Astrocyte of the hippocampus (primary cell): Measurements from ENCODE around the gene BMPR1A.

ENCODE experiments used
- DNase-seq: peaks from one replicate; pipeline ENCODE4 v3.0.0; 2011; ENCODE audit warnings: low read depth, low spot score

BMPR1A gene

DNA sequence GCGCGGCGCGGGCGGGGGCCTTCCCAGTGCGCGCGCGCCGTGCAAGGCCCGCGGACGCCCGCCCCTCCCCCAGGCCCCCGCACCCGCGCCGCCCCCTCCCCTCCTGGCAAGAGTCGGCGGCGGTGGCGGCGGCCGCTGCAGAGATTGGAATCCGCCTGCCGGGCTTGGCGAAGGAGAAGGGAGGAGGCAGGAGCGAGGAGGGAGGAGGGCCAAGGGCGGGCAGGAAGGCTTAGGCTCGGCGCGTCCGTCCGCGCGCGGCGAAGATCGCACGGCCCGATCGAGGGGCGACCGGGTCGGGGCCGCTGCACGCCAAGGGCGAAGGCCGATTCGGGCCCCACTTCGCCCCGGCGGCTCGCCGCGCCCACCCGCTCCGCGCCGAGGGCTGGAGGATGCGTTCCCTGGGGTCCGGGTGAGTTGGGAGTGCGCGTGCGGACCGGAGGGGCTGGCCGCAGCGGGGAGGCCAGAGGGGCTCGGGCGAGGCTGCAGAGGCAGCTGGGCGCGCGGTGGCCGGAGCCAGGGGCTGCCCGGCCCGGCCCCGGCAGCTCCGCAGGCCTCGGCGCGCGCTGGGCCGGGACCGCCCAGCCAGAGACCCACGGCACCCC is at the start of gene BMPR1A:
TSS of gene BMPR1A (plus strand) at position 109 of the 602 bp plus-strand sequence. CDS start 119,400 bp downstream, outside the sequence.
- DNase-seq, result peak; percentile 69

DNA sequence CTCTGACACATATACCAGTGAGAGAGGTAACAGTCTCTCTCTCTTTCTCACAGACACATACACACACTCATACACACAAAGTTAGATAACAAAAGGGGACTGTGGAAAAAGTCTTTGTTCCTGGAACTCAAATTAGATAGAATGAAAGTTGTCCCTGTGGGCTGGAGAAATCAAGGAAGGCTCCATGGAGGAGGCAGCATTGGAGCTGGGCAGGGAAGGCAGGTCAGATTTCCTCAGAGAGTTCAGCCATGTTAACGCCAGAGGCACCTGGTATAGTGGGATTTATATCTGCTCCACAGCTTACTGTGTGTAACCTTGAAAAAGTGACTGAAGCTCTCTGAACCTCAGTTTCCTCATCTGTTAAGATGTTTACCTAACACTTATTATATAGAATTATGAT is 49.4 kb upstream of the BMPR1A start:
- no peak for DNase-seq

DNA sequence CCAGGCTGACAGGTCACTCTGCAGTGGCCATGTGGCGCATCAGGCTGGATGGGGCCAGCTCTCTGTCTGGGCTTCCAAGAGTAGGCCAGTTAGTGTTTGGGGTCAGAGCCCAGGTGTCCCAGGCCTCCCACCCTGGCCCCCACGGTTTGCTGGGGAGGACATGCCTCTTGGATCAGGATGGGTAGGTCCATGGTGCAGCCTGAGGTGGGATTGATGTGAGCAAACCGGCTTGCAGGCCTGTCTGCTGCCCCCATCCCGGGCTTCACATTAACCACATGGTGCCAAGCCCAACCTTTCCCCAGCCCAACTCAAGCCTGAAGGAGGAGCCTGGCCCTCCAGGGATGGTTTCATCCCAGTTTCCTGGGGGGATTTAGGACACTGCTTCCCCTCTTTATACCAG is 48.9 kb upstream of the BMPR1A start:
- no peak for DNase-seq

DNA sequence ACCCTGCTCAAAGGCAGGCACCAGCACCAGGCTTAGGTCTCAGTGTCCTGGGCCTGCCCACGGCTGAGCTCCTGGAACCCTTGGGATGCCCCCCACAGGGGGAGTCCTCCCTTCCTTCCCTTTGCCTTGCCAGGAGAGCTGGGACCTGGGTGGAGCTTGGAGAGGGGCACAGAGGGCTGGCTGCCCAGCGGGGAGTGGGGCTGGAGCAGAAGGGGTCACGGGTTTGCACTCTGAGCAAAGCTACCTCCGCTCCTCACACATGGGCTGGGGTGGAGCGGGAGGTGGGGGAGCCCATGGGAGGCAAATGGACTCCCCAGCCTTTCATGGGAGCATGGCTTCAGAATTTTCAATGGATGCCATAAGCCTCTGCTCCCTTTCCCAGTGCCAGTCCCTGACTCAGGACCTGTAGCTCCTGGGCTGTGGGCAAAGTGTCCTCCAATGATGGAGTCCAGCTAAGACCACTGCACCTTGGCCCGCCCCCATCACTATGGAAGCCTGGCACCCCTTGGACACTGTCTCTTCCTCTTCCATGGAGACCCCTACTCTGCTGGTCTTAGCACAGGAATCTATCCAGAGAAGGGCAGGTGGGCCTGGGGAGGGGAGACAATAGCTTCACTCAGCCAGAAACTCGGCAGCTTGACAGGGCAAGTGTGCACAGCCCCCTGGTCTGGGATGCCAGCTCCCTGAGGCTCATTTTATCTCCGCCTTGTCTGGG is 48.2 kb upstream of the BMPR1A start:
- DNase-seq, result no peak

DNA sequence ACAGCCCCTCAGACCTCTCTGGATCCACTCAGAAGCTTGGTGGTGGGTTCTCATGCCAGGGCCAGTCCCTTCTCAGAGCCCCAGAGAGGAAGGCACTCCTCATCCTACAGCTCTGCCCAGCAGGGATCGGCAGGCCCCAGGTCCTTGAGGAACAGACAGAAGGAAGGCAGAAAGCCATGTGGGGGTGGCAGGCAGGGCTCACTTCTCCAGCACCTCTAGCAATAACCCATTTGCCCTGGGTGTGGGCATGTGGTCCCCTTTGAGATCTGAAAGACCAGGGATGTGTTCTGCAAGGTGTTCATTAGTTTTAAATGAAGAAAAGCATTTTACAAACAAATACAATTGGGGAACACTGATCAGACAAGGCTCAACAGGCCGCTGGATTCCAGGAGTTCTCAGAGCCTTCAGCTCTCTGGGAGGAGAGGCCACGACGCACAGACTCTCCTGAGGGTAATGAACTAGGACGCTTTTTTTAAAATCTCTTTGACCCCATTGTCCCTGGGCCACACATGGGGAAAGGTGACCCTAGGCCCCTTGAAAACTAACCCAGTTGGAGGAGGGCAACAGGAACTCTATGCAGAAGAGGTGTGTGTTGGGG is 47.5 kb upstream of the BMPR1A start:
- DNase-seq, result no peak

DNA sequence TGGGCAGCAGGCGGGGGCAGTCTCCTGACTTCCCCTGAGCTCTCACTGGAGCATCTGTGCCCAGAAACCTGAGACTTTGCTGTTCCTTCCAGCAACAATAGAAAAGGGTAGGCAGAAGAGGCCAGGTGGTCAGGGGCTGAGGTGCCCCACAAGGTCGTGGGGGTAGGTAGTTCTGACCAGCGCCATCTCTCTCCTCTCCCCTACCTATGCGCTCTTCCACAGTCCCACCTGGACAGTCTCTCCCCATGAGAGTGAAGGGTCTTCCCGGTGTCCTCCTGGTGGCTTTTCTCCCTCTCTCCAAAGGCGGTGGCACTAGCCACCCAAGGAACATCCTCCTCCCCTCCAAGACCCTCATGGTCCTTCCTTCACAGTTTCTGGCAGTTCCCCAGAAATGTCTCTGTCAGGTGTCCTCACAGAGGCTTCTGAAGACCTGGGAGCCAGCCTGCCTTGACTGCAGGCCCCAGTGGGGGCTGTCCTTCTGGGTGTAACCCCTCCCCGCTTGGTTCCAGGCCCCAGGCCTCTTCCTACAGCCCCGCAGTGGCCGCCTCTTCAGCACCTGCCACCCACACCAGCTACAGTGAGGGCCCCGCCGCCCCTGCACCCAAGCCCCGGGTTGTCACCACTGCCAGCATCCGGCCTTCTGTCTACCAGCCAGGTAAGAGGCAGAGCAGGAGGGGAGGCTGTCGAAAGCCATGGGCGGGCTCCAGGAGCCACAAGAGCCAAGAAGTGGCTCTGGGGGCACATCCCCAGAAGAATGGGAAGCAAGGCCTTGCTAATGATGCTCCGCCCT is 46.8 kb upstream of the BMPR1A start:
- no peak for DNase-seq

DNA sequence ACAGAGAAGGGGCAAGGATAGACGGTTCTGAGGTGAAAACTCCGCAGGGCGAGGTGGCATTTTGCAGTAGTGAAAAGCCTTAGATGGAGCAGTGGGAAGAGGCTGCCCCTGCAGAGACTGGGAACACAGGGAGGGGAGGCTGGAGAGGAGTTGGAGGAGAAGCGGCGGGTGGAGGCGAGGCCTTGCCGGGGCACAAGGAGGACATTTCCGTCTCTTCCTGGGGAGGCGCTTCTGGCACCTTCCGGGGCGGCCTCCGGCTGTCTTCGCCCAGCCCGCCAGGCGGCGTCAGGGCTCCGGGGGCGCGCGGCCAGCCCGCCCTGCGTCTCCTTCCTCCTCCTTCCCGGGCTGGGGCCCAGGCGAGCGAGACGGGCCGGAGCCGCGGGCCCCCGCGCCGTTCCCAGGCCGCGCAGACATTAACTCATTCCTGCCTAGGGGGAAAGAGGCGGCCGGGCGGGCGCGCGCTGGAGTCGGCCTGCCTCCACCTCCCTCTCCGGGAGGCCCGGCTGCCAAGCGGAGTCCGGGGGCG is 45.4 kb upstream of the BMPR1A start:
- DNase-seq, result peak; percentile 98

DNA sequence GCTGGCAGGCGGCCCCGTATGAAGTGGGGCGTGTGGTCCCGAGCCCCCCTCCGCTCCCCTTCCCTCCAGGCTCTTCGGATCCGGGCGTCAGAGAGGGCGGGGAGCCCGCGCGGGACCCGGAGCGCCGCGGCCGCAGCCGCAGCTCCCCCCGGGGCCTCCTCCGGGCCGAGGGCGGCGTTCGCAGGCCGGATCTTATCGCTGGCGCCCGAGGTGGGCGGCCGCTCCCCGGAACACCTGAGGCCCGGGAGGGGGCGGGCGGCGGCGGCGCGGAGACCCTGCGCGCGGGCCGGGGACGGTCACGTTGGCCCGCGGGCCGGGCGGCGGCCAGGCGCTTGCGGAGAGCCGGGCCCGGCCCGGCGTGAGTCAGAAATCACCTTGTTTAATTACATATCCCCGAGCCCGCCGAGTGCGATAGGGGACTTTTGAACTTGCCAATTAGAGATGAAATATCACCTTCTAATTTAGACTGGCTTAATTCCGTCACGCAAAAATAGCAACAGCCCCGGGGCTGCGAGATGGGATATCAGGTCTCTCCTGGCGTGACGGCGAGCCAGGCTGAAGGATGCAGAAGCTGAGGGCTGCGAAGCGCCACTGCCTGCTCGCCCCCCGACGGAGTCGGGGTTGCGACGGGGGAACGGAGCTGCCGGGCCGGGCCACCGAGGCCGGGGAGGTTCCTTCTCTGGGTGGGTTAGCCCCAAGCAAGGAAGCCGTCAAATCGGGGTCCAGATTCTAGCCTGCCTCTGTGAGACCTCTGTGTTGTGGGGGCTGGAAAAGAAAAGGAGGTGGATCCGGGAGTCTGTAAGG is 44.7 kb upstream of the BMPR1A start:
- DNase-seq, result peak; percentile 73

DNA sequence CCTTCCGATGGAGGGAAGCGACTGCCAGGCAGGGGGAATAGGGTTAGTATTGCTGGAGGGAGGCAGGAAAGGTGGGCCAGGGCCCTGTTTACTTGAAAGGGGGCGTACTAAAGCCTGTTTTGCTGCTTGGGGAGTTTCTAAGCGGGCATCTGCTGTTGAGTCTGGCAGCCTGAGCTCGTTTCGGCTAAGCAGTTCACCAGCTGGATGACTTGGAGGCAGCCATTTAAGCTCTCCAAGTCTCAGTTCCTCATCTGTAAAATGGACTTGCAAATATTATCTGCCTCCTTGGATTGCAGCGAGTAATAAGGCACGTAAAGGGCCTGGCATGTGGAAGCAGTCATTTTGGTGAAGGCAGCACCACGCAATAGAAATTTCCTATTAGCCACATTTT is 44.1 kb upstream of the BMPR1A start:
- no peak for DNase-seq

DNA sequence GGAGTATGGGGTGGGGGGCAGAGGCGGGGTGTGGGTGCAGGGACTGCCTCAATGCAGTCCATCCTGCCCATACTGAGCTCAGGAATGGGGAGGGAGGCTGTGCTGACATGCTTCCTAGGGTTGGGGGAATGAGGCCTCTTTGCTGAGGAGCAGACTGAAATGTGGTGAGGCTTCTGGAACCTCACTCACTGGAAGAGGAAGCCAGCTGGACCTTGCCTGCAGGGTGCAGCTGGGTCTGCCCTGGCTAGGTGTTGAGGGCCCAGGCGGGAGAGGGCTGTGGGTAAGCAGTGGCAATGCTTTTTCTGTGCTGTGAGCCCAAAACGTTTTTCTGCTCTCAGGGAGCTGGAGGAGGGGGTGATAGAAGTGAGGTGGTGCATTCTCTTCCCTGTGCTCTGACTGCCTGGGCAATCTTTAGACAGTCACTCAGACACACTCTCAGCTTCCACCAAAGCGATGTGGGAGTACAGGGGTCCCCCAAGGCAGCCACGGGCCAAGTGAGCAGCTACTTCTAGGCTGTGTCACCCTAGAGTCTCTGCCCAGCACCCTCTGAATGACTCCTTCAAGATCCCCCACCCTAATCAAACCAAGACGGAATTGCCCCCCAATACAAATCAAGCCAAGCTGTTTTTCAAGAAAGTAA is 41.1 kb upstream of the BMPR1A start:
- DNase-seq, result no peak

DNA sequence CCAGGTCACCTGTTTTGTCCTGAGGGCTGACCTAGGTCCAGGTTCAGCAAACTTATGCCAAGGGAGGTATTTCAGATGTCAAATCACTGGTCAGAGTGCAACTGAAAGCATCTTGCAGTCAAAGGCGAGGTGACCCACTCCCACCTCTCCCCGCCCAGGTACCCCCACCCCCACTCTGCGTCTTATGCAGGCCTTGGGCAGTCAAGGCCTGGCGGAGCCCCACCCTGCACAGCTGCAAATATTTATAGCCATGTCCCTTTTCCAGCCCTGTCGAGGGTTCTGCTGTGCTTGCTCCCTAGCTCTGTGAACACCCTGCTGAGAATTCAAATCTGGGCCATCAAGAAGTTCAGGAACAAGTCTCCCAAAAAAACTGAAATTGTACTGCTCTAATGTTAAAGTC is 40.6 kb upstream of the BMPR1A start:
- DNase-seq, result no peak

DNA sequence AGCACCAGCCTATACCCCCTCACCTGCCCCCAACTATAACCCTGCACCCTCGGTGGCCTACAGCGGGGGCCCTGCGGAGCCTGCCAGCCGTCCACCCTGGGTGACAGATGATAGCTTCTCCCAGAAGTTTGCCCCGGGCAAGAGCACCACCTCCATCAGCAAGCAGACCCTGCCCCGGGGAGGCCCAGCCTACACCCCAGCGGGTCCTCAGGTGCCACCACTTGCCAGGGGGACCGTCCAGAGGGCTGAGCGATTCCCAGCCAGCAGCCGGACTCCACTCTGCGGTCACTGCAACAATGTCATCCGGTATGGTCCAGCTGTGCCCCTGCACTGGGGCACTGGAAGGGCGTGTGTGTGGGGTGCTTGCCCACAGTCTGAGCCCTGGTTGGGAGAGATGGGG is 40.0 kb upstream of the BMPR1A start:
- DNase-seq, result no peak

DNA sequence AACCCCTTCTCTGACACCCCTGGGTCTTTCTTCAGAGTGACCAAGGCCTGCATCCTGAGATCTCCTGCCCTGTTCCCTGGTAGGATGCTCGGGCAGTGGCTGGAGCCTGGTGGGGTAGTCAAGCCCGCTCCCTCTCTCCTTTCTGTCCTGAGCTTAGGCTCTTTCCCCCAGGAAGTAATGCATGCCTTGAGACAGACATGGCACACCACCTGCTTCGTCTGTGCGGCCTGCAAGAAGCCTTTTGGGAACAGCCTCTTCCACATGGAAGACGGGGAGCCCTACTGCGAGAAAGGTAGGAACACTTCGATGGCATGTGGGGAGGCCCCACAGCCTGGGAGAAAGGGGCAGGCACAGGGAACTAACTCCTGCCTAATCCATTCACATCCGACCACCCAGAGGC is 37.9 kb upstream of the BMPR1A start:
- no peak for DNase-seq

DNA sequence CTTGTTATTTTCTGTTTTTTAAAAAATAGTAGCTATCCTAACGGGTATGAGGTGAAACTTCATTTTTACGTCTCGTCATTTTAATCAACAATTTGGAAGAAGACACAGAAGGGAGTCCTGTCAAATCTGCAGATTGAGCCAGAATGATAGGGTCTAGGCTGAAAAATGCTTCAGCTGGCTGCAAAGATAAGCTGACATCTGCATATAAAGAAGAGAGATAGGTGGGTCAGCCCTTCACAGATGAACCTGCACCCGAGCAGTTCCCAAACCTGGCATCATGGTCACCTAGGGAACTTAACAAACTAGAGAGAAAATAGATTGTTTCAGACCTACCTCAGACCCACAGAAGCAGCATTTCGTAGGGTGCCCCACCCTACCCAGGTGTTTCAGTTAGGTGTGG is 35.2 kb upstream of the BMPR1A start:
- DNase-seq, result no peak

DNA sequence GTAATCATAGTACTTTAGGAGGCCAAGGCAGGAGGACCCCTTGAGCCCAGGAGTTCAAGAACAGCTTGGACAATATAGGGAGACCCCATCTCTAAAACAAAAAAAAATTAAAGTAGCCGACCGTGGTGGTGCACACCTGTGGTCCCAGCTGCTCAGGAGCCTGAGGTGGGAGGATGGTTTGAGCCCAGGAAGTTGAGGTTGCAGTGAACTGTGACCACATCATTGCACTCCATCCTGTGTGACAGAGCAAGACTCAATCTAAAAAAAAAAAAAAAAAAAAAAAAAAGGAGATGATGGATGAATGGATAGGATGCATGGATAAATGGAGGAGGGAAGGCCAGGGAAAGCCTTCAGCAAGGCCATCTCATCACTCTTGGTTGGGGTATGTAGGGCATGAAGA is 33.4 kb upstream of the BMPR1A start:
- DNase-seq, result no peak

DNA sequence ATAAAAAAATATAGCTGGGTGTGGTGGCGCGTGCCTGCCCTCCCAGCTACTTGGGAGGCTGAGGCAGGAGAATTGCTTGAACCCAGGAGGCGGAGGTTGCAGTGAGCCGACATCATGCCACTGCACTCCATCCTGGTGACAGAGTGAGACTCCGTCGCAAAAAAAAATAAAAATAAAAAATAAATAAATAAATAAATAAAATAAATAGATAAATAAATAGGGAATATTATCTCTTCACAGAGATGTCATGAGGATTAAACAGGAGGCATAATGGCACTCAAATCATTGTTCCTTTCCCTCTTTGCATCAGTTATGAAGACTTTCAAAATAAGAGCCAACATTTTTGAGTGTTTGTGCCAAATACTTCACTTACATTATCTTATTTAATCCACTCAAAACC is 32.0 kb upstream of the BMPR1A start:
- DNase-seq, result no peak

DNA sequence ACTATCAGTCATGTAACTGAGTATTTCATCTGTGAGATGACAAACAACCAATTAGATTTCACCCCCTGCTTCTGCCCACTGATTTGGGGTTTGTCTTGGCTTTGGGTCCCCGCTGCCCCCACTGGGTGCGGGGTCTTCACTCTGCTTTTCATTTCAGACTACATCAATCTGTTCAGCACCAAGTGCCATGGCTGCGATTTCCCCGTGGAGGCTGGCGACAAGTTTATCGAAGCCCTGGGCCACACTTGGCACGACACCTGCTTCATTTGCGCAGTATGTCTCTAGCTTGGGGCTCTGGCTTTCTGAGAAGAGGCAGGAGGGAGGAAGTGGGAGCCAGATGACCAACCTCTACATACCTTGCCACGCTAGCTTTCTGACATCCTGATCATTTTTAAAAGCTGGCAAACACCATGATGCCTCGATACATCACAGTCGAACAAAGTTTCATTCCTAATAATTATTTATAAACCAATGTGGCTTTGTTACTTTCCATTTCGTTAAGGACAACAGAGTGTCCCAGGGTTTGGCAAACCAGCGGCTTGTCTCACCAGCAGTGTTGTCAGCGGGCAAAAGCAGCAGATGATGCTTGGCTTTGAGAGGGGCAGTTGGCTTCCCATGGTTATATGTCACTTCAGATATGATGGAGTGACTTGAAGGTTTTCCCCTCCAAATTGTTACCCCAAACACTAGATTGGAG is 30.3 kb upstream of the BMPR1A start:
- no peak for DNase-seq

DNA sequence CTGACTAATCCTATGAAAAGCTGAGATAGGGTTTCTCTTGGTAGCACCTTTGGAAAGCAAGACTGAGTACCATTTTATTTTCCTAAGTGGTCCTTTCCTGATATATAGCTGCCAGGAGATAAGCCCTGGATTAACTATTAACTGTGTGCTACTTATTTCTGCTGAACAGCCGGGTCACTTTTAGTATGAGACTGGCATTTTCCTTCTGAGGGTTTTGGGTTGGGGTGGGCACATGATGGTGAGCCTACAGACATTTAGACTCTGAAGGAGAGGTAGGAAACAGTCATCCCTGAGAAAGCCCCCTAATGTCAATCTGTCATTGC is 29.8 kb upstream of the BMPR1A start:
- no peak for DNase-seq

DNA sequence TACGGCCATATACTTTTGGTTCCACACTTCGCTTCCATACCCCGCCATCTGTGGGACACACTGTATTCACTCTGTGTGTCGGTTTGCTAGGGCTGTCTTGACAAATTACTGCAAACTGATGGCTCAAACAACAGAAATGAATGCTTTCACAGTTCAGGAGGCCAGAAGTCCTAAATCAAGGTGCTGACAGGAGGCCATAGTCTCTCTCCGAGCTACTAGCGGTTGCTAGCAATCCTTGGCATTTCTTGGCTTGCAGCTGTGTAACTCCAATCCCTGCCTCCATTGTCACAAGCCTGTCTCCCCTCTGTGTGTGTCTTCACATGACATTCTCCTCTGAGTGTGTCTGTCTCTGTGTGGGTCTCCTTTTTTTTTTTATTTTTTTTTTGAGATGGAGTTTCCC is 28.9 kb upstream of the BMPR1A start:
- DNase-seq, result no peak

DNA sequence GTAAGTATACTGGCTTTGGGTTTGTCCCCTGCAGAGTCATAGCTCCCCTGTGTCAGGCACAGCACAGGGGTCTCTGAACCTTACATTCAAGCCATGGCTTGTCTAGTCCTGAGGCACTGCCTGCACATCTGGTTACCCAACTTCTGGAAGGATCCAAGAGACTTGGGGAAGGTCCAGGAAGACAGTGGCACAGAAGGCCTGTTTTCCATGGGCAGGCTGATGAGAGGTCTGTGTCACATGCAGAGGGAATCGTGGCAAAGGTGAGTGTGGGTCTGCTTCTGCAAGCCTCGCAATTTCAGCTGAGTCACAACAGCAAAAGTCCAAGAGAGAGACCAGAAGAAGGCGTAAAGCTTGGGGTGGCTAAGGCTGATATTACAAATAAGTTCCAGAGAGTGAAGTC is 28.4 kb upstream of the BMPR1A start:
- DNase-seq, result no peak
